Natural killer cell (primary cell): ENCODE results near the gene ZFHX3. TPM values are rescaled to one million over a fixed set of nuclear protein-coding genes. Genes with fewer than 3 reads are reported as not detected.
"Not testable (repeated sequence)": the region's sequence is repeated elsewhere in the genome, so short reads cannot be mapped to it uniquely, and the experiment has no call there.

ENCODE experiments used
- ATAC-seq, 3 donors: fragments of 150-1000 bp in 2 of 3; fragments of 200-7000 bp in 1 of 3; cut with Tn5 transposase; 1 replicate in 1 of 3; 2 replicates in 2 of 3; pipeline ENCODE4 v1.10.0; 2021; ENCODE audit warnings: mild to moderate bottlenecking in 2 of 3, moderate library complexity in 2 of 3
- DNase-seq, 2 donors: peaks; one replicate each; pipeline versions ENCODE4 v3.0.0 to v3.0.0-alpha.2; 2013 to 2021; ENCODE audit warnings: mixed read lengths in 1 of 2
- H3K27ac ChIP-seq: one replicate; pipeline ENCODE4 v1.5.1; 2013; ENCODE audit warnings: mild to moderate bottlenecking, low read length
- H3K27me3 ChIP-seq: one replicate; pipeline ENCODE4 v1.6.1; 2013; ENCODE audit warnings: low read length; ENCODE audit not compliant: control insufficient read depth, insufficient read depth
- H3K36me3 ChIP-seq: one replicate; pipeline ENCODE4 v1.6.1; 2013; ENCODE audit warnings: low read length; ENCODE audit not compliant: control insufficient read depth, insufficient read depth
- H3K4me1 ChIP-seq: one replicate; pipeline ENCODE4 v1.6.1; 2013; ENCODE audit warnings: low read length; ENCODE audit not compliant: control insufficient read depth, insufficient read depth
- H3K4me3 ChIP-seq: one replicate; pipeline ENCODE4 v1.5.1; 2013; ENCODE audit warnings: low read length
- H3K9me3 ChIP-seq: one replicate; pipeline ENCODE4 v1.6.1; 2013; ENCODE audit warnings: low read length; ENCODE audit not compliant: control insufficient read depth, insufficient read depth
- H3K27ac Mint-ChIP-seq, 2 donors: one replicate each; pipeline ENCODE4 v1.8.0; 2022; ENCODE audit warnings: mild to moderate bottlenecking in 2 of 2, mixed read lengths in 2 of 2, moderate library complexity in 1 of 2
- H3K27me3 Mint-ChIP-seq, 2 donors: one replicate each; pipeline ENCODE4 v1.8.0; 2022; ENCODE audit warnings: low read depth in 2 of 2, mixed read lengths in 2 of 2
- H3K36me3 Mint-ChIP-seq: one replicate; pipeline ENCODE4 v1.8.0; 2022; ENCODE audit warnings: mixed read lengths
- H3K4me1 Mint-ChIP-seq, 2 donors: one replicate each; pipeline ENCODE4 v1.8.0; 2022; ENCODE audit warnings: mixed read lengths in 2 of 2
- H3K4me3 Mint-ChIP-seq: one replicate; pipeline ENCODE4 v1.8.0; 2022; ENCODE audit warnings: mild to moderate bottlenecking, moderate library complexity, mixed read lengths
- H3K9me3 Mint-ChIP-seq, 2 donors: one replicate each; pipeline ENCODE4 v1.8.0; 2022; ENCODE audit warnings: mixed read lengths in 2 of 2
- CTCF ChIP-seq: fragments of 200-600 bp; IDR thresholded peaks from one replicate; pipeline ENCODE4 v1.8.0; 2022; ENCODE audit warnings: antibody characterized with exemption
- WGBS: methylation state at CpG from one replicate; pipeline ENCODE4 v1.1.7; 2013; ENCODE audit warnings: missing lambda C conversion rate; ENCODE audit not compliant: insufficient coverage; 5-methylcytosine and 5-hydroxymethylcytosine counted together
- intact Hi-C: fragments of 100-400 bp; cut with micrococcal nuclease; formaldehyde crosslinking; loops from one replicate; pipeline ENCODE4 v1.14.2; 2022
- total RNA-seq, 4 donors: library from RNA; stranded (reverse); fragments of 120-200 nt in 1 of 4; gene quantifications; one replicate each; pipeline versions ENCODE4 v1.2.3 to v1.2.4, GENCODE V29; 2013 to 2022

The ZFHX3 gene
- total RNA-seq, 3 donors from 2014 or later (not counting 1 experiment from before 2014, with no cell fraction given): 5.8 to 7.8 (median 7.5) TPM

GRCh38 chr16:73012341-73012740 is 35.6 kb downstream of the ZFHX3 start:
- TF ChIP-seq CTCF: no peak
- Mint-ChIP-seq H3K36me3 (no peaks in the 10 kb centered on the region), H3K4me1 (peaks cover 0 to 11% of the 10 kb centered on the region in 2 donors), H3K27me3 (no peaks in the 10 kb centered on the region), H3K9me3 (no peaks in the 10 kb centered on the region), H3K27ac (no peak overlapping the region), H3K4me3 (no peak overlapping the region)
- no peaks in the 10 kb centered on the region for H3K27me3 ChIP-seq
- WGBS: 91% methylated on average over 5 of the region's 5 CpGs
- ATAC-seq (no peak), DNase-seq (no peak)
- no peak overlapping the region for H3K27ac ChIP-seq
- H3K9me3 ChIP-seq: no peaks in the 10 kb centered on the region
- no peaks in the 10 kb centered on the region for H3K36me3 ChIP-seq
- intact Hi-C loops: no loop called here
- no peak overlapping the region for H3K4me3 ChIP-seq
- peaks cover 7% of the 10 kb centered on the region for H3K4me1 ChIP-seq

- no peak overlapping the region for H3K4me3 ChIP-seq
- no peak overlapping the region for H3K27ac ChIP-seq
- H3K9me3 Mint-ChIP-seq: no peaks in the 10 kb centered on the region
- 58% methylated on average over 4 of the region's 4 CpGs for WGBS
- ATAC-seq (no peak), DNase-seq (no peak)
- H3K4me1 ChIP-seq: peaks cover 7% of the 10 kb centered on the region
- no peaks in the 10 kb centered on the region for H3K36me3 ChIP-seq
- peaks cover 0 to 11% of the 10 kb centered on the region in 2 donors for H3K4me1 Mint-ChIP-seq
- TF ChIP-seq CTCF: no peak
- no peaks in the 10 kb centered on the region for H3K27me3 Mint-ChIP-seq
- H3K27ac Mint-ChIP-seq: no peak overlapping the region
- no peaks in the 10 kb centered on the region for H3K9me3 ChIP-seq
- no peak overlapping the region for H3K4me3 Mint-ChIP-seq
- H3K36me3 Mint-ChIP-seq: no peaks in the 10 kb centered on the region
- H3K27me3 ChIP-seq: no peaks in the 10 kb centered on the region
- intact Hi-C loops: no loop called here
Observed at GRCh38 chr16:73011926-73012325, 36.0 kb downstream of the ZFHX3 start.

- H3K4me3 Mint-ChIP-seq: no peak overlapping the region
- no peaks in the 10 kb centered on the region for H3K9me3 Mint-ChIP-seq
- no peak overlapping the region for H3K4me3 ChIP-seq
- DNase-seq: no peak
- H3K36me3 Mint-ChIP-seq: no peaks in the 10 kb centered on the region
- no peak overlapping the region for H3K27ac ChIP-seq
- 47% methylated on average over 12 of the region's 12 CpGs for WGBS
- no peaks in the 10 kb centered on the region for H3K4me1 ChIP-seq
- no peak for TF ChIP-seq CTCF
- H3K27me3 ChIP-seq: no peaks in the 10 kb centered on the region
- H3K4me1 Mint-ChIP-seq: no peaks in the 10 kb centered on the region
- ATAC-seq: peak in 1 of 3 donors; percentile 14
- no peak overlapping the region for H3K27ac Mint-ChIP-seq
- no peaks in the 10 kb centered on the region for H3K9me3 ChIP-seq
- H3K27me3 Mint-ChIP-seq: no peaks in the 10 kb centered on the region
- intact Hi-C loops: no loop called here
- no peaks in the 10 kb centered on the region for H3K36me3 ChIP-seq
Observed at GRCh38 chr16:73010150-73010676, 37.7 kb downstream of the ZFHX3 start.

GRCh38 chr16:73009710-73010109 is 38.2 kb downstream of the ZFHX3 start:
- H3K4me1 ChIP-seq, ATAC-seq, intact Hi-C loops, H3K27me3 ChIP-seq, H3K4me3 ChIP-seq, H3K27ac Mint-ChIP-seq, H3K27me3 Mint-ChIP-seq, H3K9me3 ChIP-seq, H3K27ac ChIP-seq, H3K36me3 ChIP-seq, H3K4me3 Mint-ChIP-seq, H3K9me3 Mint-ChIP-seq, H3K36me3 Mint-ChIP-seq, H3K4me1 Mint-ChIP-seq, DNase-seq: not testable (repeated sequence)
- WGBS: 93% methylated on average over 11 of the region's 11 CpGs
